Measurements from ENCODE around the gene CDH2.

GRCh38 chr18:28004606-28005005 is 172.3 kb downstream of the CDH2 start:
- TF ChIP-seq CTCF (conservative IDR thresholded peaks at IDR 0.05; ENCODE audit: low read depth, low read length) (no peak), EZH2 (IDR thresholded peaks at IDR 0.05; ENCODE audit: borderline replicate concordance, low read depth, low read length, poor library complexity, severe bottlenecking) (no peak)

Measured in A673 (cell line).